HFF-Myc (cell line): ENCODE data around the gene SLIT3.

Experiments used
- DNase-seq: peaks from one replicate; pipeline ENCODE4 v3.0.0-alpha.2; 2011; ENCODE audit warnings: low read depth; ENCODE audit errors: extremely low read depth
- H3K4me3 ChIP-seq: replicated peaks from 2 replicates; pipeline ENCODE4 v1.5.1; 2011; ENCODE audit warnings: low read depth, mild to moderate bottlenecking, control low read depth, low read length
- CTCF ChIP-seq: IDR thresholded peaks from 2 replicates; pipeline ENCODE4 v1.5.1; 2012; ENCODE audit warnings: mild to moderate bottlenecking, low read depth, low read length, control low read depth; ENCODE audit errors: missing control alignments

SLIT3 gene

GRCh38 chr5:168612996-168613395 is 687.9 kb downstream of the SLIT3 start:
- H3K4me3 ChIP-seq, result no peak overlapping the region
- no peak for DNase-seq

GRCh38 chr5:168612123-168612522 is 688.8 kb downstream of the SLIT3 start:
- TF ChIP-seq CTCF, result no peak
- no peak for DNase-seq
- H3K4me3 ChIP-seq, result no peak overlapping the region

More at GRCh38 chr5:168612996-168613395, 687.9 kb downstream of the SLIT3 start:
- no peak for TF ChIP-seq CTCF
